GM18907 (cell line): Measurements from ENCODE around the gene INTS6.
A peak's percentile ranks its signal among the peaks of the same experiment; 100 is the strongest.

ENCODE experiments used
- ATAC-seq: cut with Tn5 transposase; IDR thresholded peaks from one replicate; pipeline ENCODE4 v1.9.1; 2021; ENCODE audit warnings: mild to moderate bottlenecking, moderate library complexity; ENCODE audit not compliant: unreplicated experiment

INTS6 gene

GRCh38 chr13:51457086-51457815 lies 4.4 kb upstream of the INTS6 start:
- ATAC-seq, result no peak

GRCh38 chr13:51456510-51456909 lies 3.7 kb upstream of the INTS6 start:
- ATAC-seq, result no peak

- no peak for ATAC-seq
Measured at GRCh38 chr13:51455532-51455931, 2.7 kb upstream of the INTS6 start.

- ATAC-seq, result peak; percentile 0
Measured at GRCh38 chr13:51453959-51454703, 1.3 kb upstream of the INTS6 start.

GRCh38 chr13:51453207-51453958 lies 547 bp upstream of the INTS6 start:
- peak; percentile 49 for ATAC-seq

GRCh38 chr13:51451467-51452360 lies 1.1 kb downstream of the INTS6 start:
- peak; percentile 31 for ATAC-seq

- no peak for ATAC-seq
Measured at GRCh38 chr13:51451134-51451466, 1.7 kb downstream of the INTS6 start.

- no peak for ATAC-seq
Measured at GRCh38 chr13:51449018-51449417, 3.8 kb downstream of the INTS6 start.

- no peak for ATAC-seq
Measured at GRCh38 chr13:51444922-51445321, 7.9 kb downstream of the INTS6 start.

- no peak for ATAC-seq
Measured at GRCh38 chr13:51440381-51440780, 12.5 kb downstream of the INTS6 start.

- ATAC-seq, result no peak
Measured at GRCh38 chr13:51437550-51438127, 15.2 kb downstream of the INTS6 start.

GRCh38 chr13:51435002-51435578 lies 17.7 kb downstream of the INTS6 start:
- no peak for ATAC-seq

GRCh38 chr13:51432576-51432975 lies 20.3 kb downstream of the INTS6 start:
- ATAC-seq, result no peak

GRCh38 chr13:51426982-51427381 lies 25.9 kb downstream of the INTS6 start:
- no peak for ATAC-seq

GRCh38 chr13:51425410-51426042 lies 27.3 kb downstream of the INTS6 start:
- ATAC-seq, result no peak

- ATAC-seq, result no peak
Measured at GRCh38 chr13:51423766-51424165, 29.1 kb downstream of the INTS6 start.

GRCh38 chr13:51422484-51422883 lies 30.4 kb downstream of the INTS6 start:
- no peak for ATAC-seq

- ATAC-seq, result no peak
Measured at GRCh38 chr13:51420681-51421490, 31.9 kb downstream of the INTS6 start.
